Subcutaneous adipose tissue (tissue), 4 donors: ENCODE measurements around the gene SLC9A2. TPM values are rescaled to one million over a fixed set of nuclear protein-coding genes. Genes with fewer than 3 reads are reported as not detected.

Source experiments
- CTCF ChIP-seq: fragments of 450-650 bp; IDR thresholded peaks from one replicate; pipeline ENCODE4 v1.5.1; 2016; ENCODE audit warnings: low read depth, mild to moderate bottlenecking, control low read depth, antibody characterized with exemption, moderate library complexity
- total RNA-seq, 4 donors: library from RNA; depleted of rRNA; stranded (reverse); fragments of >200 nt; gene quantifications; one replicate each; pipeline ENCODE4 v1.1.0, GENCODE V29; 2016

Gene SLC9A2
- total RNA-seq, 4 donors from 2014 or later = under 0.01 to 0.49 (median 0.17) TPM; not detected in 1

DNA sequence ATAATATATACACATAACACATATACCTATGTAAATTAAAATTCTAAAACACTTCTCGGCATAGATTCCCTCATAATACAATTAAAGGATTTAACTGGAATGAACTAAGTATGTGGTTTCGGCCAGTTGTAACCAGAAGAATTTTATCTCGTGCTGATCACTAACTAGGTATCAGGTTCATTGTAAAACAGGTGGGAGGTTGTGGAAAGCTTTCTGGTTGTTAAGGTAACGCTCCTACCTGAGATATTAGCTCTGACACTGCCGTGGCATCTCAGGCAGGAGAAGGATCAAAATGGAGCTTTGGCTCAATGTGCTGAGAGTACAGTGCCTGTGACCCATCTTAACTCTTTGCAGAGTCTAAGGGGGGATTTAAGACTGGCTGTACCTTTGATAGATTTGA, 42.5 kb downstream of the SLC9A2 start:
- TF ChIP-seq CTCF = no peak

- no peak for TF ChIP-seq CTCF
Measured at GRCh38 chr2:102662833-102663232, 43.5 kb downstream of the SLC9A2 start.

GRCh38 chr2:102663381-102663780, 44.0 kb downstream of the SLC9A2 start:
- TF ChIP-seq CTCF = no peak

GRCh38 chr2:102664471-102664909, 45.1 kb downstream of the SLC9A2 start:
- no peak for TF ChIP-seq CTCF

DNA sequence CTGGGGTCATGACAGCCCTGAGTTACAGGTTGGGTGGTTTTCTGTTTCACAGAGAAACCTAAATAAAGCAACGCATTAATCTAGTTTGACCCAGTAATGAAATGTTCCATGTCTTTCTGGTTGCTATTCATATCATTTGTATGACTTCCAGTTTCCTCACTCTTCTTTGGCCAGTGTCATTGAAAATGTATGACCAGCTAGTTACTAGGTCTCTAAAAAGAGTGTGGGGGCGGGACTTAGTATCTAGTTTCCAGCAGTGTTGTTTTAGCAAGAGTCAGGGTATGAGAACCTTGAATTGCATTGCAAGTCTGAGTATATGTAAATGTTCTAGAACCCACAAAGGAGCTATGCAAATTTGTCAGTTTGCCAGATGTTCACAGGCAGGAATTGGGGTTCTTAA, 47.7 kb downstream of the SLC9A2 start:
- no peak for TF ChIP-seq CTCF

- no peak for TF ChIP-seq CTCF
Measured at GRCh38 chr2:102668171-102668570, 48.8 kb downstream of the SLC9A2 start.

DNA sequence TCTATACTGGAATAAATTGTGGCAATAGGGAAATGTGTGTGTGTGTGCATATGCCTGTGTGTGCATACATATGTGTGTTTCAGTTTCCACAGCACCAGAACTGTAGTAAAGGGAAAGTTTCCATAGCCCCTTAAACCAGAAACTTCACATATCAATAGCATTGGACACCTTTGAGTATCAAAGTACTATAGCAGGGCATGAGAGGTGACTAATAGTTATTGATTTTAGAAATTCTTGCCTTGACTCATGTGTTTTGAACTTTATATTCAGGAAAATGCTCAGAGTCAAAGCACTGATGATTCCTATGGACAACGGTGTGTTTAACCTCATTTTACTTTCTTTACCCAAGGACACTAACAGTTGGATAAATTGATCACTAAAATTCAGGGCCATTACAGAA, 50.0 kb downstream of the SLC9A2 start:
- no peak for TF ChIP-seq CTCF
